Progenitor cell of endocrine pancreas (in vitro differentiated cells): ENCODE measurements around the gene CCDC136. TPM values are rescaled to one million over a fixed set of nuclear protein-coding genes. Genes with fewer than 3 reads are reported as not detected.
A peak's percentile ranks its signal among the peaks of the same experiment; 100 is the strongest.

ENCODE experiments used
- DNase-seq: peaks from one replicate; pipeline ENCODE4 v3.0.0; 2021; ENCODE audit warnings: low spot score; ENCODE audit not compliant: unreplicated experiment
- H3K27ac Mint-ChIP-seq: 2 replicates; pipeline ENCODE4 v1.8.0; 2021; ENCODE audit warnings: mild to moderate bottlenecking, moderate library complexity, mixed read lengths
- H3K27me3 Mint-ChIP-seq: 2 replicates; pipeline ENCODE4 v1.8.0; 2021; ENCODE audit warnings: mixed read lengths
- H3K36me3 Mint-ChIP-seq: 2 replicates; pipeline ENCODE4 v1.8.0; 2022; ENCODE audit warnings: mixed read lengths; ENCODE audit not compliant: insufficient read depth
- H3K4me1 Mint-ChIP-seq: 2 replicates; pipeline ENCODE4 v1.8.0; 2021; ENCODE audit warnings: low read depth, mixed read lengths
- H3K4me3 Mint-ChIP-seq: 2 replicates; pipeline ENCODE4 v1.8.0; 2021; ENCODE audit warnings: low read depth, mild to moderate bottlenecking, moderate library complexity, mixed read lengths
- H3K9me3 Mint-ChIP-seq: 2 replicates; pipeline ENCODE4 v1.8.0; 2021; ENCODE audit warnings: low read depth, mixed read lengths
- total RNA-seq: library from RNA; stranded (reverse); gene quantifications from 2 replicates; pipeline ENCODE4 v1.2.1, GENCODE V29; 2021
- TF ChIP-seq, protein P1 (sequence below): fragments of 200-600 bp; sonication (generic); IDR thresholded peaks from one replicate; pipeline ENCODE4 v1.5.0; 2021; ENCODE audit warnings: antibody characterized with exemption, mild to moderate bottlenecking; ENCODE audit not compliant: unreplicated experiment

The CCDC136 gene
- total RNA-seq, 1 donor from 2014 or later, result 74.2 TPM

DNA sequence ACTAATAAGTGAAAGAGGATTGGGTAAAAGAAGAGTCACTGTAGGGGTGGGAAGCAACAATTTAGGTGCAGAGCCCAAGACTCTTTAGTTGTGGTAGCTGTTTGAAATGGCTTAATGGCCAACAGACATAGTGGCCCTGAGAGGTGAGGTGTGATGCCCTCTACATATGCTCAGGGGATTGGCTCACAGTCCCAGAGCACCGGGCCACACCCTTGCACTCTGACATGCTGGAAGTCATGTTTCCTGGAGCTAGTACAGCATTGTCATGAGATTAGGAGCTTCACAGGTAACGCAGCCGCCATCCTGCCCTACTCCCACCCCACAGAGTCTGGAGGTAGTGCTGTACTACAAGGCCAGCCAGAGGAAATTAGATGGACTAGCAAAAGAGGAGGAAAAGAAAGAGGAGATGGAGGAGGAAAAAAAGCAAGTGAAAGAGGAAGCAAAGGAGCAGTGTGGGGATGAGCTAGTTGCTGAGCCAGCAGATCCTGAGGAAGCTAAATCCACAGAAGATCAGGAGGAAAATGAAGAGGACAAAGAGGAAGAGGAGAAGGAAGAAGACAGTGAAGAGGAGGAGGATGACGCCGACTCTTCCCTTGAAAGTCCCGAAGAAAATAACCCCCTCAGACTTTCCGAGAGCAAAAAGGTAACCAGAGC, 23.6 kb downstream of the CCDC136 start:
- Mint-ChIP-seq H3K36me3 (peaks cover 4% of the 10 kb centered on the region), H3K4me3 (no peak overlapping the region), H3K27me3 (no peaks in the 10 kb centered on the region), H3K27ac (peak overlapping the region; percentile 35), H3K9me3 (no peaks in the 10 kb centered on the region), H3K4me1 (peaks cover 3% of the 10 kb centered on the region)
- TF ChIP-seq, protein P1, sequence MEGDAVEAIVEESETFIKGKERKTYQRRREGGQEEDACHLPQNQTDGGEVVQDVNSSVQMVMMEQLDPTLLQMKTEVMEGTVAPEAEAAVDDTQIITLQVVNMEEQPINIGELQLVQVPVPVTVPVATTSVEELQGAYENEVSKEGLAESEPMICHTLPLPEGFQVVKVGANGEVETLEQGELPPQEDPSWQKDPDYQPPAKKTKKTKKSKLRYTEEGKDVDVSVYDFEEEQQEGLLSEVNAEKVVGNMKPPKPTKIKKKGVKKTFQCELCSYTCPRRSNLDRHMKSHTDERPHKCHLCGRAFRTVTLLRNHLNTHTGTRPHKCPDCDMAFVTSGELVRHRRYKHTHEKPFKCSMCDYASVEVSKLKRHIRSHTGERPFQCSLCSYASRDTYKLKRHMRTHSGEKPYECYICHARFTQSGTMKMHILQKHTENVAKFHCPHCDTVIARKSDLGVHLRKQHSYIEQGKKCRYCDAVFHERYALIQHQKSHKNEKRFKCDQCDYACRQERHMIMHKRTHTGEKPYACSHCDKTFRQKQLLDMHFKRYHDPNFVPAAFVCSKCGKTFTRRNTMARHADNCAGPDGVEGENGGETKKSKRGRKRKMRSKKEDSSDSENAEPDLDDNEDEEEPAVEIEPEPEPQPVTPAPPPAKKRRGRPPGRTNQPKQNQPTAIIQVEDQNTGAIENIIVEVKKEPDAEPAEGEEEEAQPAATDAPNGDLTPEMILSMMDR, result no peak
- no peak for DNase-seq

DNA sequence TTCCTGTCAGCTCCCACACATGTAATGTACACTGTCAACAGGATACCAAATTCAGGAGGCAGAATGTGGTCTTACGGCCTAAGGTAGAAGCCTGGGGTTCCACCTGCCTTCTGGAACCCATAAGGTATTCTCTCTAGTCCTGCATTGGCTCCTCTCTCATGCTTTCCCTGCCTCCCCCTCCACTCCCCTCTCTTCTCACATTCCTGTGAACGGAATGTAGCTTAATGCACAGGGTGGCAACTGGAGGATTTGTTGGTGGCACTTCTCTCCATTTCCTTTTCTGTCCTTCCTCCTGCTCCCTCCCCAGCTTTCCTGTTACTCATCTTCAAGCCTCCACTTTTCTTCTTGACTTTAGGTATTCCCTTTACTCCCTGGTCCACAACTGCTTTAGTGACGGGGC, 26.9 kb downstream of the CCDC136 start:
- Mint-ChIP-seq H3K4me3 (no peak overlapping the region), H3K36me3 (peaks cover 4% of the 10 kb centered on the region), H3K9me3 (no peaks in the 10 kb centered on the region), H3K4me1 (peaks cover 3% of the 10 kb centered on the region), H3K27me3 (no peaks in the 10 kb centered on the region), H3K27ac (no peak overlapping the region)
- TF ChIP-seq, protein P1, result no peak
- no peak for DNase-seq

DNA sequence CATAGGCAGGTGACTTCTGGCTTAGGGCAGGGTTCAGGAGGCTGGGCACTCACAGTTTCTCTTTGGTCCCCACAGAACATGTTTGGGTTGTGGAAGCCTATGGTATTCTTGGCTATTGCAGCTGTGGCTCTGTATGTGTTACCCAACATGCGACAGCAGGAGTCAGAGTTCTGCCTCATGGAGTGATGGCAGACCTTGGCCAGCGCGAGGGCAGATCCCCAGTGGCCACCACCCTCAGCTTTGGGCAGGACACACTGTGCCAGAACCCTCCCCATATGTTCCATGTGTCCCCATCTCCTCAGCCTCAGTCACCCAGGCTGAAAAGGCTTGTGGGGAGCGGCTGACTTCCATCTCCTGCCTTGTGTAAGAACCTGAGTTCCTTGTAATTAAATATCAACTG, 30.0 kb downstream of the CCDC136 start:
- TF ChIP-seq, protein P1, result no peak
- Mint-ChIP-seq H3K9me3 (no peaks in the 10 kb centered on the region), H3K36me3 (no peaks in the 10 kb centered on the region), H3K27me3 (no peaks in the 10 kb centered on the region), H3K27ac (no peak overlapping the region), H3K4me1 (no peaks in the 10 kb centered on the region), H3K4me3 (no peak overlapping the region)
- DNase-seq, result no peak

DNA sequence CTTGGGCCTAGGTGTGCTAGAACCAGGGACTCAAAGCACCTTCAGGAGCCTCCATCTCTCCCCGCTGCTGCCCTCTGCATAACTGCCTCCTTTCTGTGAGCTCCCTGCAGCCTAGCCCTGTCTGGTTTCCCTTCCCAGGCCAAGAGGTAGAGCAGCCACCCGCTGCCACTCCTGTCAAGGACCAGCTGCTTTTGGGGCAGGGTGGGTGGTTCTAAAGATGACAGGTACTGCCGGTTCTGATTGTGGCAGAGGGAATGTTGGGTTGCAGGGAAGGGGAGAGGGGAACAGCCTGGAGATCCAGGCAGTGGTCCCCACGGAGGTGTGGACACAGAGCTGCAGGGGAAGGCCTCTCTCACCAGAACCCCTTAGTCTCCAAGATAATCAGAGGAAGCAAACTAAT, 34.7 kb downstream of the CCDC136 start:
- Mint-ChIP-seq H3K4me1 (peaks cover 11% of the 10 kb centered on the region), H3K27me3 (peaks cover 32% of the 10 kb centered on the region), H3K36me3 (no peaks in the 10 kb centered on the region), H3K9me3 (no peaks in the 10 kb centered on the region), H3K27ac (no peak overlapping the region), H3K4me3 (no peak overlapping the region)
- TF ChIP-seq, protein P1, result no peak
- DNase-seq, result no peak

DNA sequence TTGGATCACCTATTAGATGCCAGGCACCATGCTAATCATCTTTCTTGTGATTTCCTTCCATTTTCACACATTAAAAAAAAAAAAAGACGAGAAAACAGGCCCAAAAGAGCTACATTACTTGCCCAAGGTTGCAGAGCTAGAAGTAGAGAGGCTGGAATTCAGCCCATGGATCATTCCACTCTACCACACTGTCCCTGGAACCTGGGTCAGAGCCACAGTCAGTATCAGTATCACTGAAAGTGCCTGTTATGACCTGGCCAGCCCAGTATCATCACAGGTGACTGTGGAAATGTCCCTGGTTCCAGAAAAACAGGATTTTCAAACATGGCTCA, 35.1 kb downstream of the CCDC136 start:
- H3K27ac Mint-ChIP-seq, result no peak overlapping the region
- H3K9me3 Mint-ChIP-seq, result no peaks in the 10 kb centered on the region
- TF ChIP-seq, protein P1, result no peak
- no peak for DNase-seq
- H3K4me1 Mint-ChIP-seq, result peaks cover 13% of the 10 kb centered on the region
- H3K4me3 Mint-ChIP-seq, result no peak overlapping the region
- no peaks in the 10 kb centered on the region for H3K36me3 Mint-ChIP-seq
- H3K27me3 Mint-ChIP-seq, result peaks cover 35% of the 10 kb centered on the region
